Effector CD4-positive, alpha-beta T cell (primary cell): ENCODE data around the gene PIAS4.
"Not testable (repeated sequence)": the region's sequence is repeated elsewhere in the genome, so short reads cannot be mapped to it uniquely, and the experiment has no call there.

ENCODE experiments used
- DNase-seq: peaks from one replicate; pipeline ENCODE4 v3.0.0-alpha.2; 2020

The PIAS4 gene

DNA sequence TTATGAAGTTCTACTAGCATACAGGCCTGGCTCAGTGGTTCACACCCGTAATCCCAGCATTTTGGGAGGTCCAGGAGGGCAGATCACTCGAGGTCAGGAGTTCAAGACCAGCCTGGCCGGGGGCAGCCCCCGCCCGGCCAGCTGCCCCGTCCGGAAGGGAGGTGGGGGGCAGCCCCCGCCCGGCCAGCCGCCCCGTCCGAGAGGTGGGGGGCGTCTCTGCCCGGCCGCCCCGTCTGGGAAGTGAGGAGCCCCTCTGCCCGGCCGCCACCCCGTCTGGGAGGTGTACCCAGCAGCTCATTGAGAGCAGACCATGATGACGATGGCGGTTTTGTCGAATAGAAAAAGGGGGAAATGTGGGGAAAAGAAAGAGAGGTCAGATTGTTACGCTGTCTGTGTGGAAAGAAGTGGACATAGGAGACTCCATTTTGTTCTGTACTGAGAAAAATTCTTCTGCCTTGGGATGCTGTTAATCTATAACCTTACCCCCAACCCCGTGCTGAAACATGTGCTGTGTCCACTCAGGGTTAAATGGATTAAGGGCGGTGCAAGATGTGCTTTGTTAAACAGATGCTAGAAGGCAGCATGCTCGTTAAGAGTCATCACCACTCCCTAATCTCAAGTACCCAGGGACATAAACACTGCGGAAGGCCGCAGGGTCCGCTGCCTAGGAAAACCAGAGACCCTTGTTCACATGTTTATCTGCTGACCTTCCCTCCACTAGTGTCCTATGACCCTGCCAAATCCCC is 8.7 kb upstream of the PIAS4 start:
- DNase-seq = not testable (repeated sequence)

DNA sequence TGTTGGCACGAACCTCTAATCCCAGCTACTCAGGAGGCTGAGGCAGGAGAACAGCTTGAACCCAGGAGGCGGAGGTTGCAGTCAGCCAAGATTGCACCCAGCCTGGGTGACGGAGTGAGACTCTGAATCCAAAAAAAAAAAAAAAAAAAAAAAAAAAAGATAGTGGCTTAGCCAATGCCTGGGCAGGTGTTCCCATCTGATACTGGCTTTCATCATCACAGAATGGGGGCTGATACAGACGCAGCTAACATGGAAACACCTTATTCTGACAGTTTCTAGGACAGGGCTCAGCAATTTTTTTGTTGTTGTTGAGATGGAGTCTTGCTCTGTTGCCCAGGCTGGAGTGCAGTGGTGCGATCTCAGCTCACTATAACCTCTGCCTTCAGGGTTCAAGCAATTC is 6.7 kb upstream of the PIAS4 start:
- not testable (repeated sequence) for DNase-seq

DNA sequence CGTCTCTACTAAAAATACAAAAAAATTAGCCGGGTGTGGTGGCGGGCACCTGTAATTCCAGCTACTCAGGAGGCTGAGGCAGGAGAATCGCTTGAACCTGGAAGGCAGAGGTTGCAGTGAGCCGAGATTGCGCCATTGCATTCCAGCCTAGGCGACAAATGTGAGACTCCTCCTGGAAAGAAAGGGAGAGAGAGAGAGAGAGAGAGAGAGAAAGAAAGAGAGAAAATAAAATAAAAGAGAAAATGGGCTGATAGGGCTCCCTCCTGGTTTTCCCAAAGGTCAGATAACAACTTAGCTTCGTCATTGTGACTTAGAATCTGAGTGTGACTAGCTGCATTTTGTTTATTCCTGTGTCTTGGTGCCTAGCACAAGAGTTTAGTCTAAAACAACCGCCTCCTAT is 2.1 kb upstream of the PIAS4 start:
- DNase-seq = not testable (repeated sequence)

DNA sequence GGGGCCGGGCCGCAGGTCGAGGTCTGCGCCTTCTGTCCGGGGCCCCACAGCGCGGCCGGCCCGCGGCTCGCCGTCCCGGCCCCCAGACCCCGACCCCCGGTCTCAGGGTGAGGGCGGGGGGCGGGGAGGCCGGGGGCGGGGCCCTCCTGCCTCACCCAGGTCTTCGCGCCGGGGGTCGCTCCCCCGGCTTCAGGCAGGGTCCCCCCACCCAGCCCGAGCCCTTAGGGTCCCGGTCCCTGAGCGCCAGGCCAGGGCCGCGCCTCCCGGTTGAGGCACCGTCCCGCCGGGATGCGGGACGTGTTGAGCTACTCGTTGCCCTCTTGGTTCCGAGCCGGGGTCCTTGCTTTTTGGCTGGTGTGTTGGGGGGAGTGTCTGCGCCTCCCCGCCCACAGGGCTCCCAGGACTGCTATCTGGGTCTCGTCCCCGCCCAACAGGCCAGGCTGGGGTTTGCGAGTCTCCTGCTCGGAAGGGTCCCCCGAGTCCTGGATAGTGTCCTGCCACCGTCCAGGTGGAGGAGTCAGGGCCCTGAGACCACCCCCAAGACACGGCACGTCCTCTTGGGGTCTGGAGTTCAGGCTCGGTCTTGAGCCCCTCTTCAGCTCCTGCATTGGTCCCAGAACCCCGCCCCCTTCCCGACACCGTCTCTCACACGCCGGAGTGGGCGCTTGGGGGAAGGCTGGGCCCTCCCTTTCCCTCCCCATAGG is 452 bp downstream of the PIAS4 start:
- no peak for DNase-seq

DNA sequence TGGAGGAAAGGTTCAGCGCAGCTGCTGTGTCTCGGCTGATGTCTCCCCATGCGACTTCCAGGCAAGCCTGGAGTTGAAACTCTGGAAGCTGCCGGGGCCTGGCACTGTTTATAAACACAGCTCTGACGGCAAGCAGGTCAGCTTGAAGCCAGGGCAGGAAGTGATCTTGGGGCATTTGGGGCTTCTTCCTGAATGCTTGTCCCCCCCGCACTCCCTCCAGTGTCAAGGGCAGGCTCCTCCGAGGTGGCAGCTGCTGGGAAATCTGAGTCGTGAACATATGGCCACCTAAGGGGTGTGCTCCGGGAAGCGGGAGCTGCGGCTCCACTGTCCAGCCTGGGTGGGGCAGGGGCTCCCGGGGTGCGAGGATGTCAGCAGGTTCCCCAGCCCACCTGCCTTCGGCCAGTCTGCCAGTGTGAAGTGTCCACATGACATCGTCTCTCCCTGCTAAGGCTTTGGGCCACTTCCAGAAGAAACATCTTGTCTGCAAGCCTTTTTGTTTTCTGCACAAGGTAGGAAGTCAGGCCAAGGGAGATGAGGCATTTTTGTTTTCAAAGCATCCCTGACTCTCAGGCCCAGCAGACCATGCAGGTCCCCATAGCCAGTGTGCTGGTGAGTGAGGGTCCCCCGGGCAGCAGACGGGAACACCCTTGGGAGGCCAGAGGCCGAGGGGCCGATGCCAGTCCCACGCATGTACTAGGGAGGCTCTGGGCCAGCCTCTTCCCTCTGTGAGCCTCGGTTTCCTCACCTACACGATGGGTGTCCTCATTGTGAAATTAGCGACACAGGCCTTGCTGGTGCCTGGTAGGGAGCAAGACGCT is 2.7 kb downstream of the PIAS4 start:
- no peak for DNase-seq

DNA sequence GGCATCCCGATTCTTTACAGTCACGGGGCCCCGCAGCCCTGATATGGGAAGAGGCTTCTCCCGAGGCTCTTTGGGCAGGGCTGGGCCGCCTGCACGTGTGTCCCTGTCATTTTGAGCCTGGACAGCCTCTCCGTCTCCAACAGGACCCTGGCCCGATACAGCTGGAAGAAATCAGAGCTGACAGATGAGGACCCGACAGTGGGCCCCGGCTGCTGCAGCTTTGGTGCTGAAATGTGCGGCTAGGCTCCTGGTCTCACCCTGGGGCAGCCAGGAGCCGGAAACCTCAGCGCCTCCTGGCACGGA is 3.2 kb downstream of the PIAS4 start:
- DNase-seq = no peak

DNA sequence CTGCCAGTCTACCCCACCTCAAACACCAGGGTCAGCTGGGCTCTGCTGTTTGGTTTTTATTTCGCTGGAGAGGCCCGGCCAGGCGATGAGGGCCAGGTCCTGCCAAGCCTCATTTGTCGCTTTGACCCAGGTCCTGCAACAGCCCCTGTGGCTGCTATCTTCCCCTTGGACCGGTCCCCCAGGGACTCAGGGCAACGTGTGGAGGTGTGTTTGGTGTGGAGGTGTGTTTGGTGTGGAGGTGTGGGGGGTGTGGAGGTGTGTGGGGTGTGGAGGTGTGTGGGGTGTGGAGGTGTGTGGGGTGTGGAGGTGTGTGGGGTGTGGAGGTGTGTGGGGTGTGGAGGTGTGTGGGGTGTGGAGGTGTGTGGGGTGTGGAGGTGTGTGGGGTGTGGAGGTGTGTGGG is 3.9 kb downstream of the PIAS4 start:
- DNase-seq = not testable (repeated sequence)

DNA sequence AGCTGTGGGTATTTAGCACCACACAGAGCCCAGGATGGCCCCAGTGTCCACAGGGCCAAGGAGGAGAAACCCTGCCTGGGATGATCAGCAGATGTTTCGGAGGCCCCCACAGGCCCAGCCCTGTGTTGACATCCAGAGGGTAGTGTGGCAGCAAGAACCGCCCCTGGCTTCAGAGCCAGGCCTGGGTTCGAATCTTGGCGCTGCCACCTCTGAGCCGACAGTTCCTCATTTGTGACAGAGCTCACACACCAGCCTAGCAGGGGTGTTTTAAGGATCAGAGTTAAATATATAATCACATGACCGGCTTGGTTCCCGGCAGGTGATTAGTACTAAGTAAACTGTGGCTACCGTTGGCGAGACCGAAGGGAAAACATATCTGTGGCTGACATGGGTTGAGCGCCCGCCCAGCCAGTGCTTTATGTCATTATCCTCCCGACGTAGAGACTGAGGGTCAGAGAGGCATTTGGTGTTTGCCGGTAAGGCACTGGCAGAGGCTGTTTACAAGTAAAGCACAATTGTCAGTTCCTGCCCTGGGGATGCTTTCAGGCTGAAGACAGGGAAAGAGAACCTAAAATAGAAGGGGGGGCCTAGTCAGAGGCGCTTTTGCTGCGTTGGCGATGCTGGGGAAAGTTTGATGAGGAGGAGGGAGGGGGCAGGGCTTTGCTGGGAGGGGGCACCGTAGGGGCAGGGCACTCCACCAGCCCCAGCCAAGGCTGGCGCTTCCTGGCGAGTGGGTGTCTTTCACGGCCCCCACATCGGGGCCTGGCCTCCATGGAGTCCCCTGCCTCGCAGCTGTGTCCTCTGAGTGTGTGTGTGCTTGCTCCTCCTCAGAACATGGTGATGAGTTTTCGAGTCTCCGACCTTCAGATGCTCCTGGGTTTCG is 4.8 kb downstream of the PIAS4 start:
- DNase-seq = no peak

DNA sequence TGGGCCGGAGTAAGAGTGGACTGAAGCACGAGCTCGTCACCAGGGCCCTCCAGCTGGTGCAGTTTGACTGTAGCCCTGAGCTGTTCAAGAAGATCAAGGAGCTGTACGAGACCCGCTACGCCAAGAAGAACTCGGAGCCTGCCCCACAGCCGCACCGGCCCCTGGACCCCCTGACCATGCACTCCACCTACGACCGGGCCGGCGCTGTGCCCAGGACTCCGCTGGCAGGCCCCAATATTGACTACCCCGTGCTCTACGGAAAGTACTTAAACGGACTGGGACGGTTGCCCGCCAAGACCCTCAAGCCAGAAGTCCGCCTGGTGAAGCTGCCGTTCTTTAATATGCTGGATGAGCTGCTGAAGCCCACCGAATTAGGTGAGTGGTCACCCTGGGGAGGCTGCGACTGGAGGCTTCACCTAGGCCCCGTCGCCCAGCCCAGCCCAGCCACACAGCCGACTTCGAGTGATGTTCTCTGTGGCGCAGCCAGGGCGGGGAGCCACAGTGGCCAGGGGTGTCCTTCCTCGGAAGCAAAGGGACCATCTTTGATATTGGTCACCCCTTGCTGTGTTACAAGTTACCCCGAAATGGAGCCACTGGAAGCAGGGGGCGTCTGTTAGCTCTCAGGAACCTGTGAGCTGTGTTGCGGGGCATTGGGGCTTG is 5.6 kb downstream of the PIAS4 start:
- no peak for DNase-seq

DNA sequence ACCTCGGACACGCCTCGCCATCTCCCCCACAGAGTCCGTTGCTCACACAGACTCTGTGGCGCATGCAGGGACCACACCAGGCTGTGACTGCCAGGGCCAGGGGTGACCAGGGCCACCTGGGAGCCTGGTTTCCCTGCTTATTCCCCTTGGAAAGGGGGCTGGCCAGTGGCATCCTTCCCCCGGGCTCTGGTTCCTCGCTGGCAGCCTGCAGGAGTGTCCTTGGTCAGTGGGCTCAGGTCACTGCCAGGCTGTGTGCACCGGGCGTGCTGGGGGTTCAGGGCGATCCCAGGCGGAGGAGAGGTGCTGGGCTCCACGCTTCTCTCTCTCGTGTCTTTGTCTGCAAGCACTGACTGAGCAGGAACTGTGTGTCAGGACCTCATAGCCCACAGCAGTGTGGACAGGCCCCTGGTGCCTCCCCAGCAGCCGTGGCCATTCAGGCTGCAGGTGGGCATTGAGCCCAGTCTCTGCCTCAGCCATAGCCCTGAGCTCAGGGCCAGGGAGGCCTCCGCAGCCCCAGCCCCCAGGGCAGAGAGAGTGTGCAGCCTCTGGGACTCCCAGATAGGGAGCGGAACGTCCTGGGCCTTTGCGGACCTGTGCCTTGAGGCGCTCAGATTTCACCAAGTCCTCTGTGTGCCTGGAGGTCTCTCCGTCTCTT is 6.5 kb downstream of the PIAS4 start:
- DNase-seq = no peak

DNA sequence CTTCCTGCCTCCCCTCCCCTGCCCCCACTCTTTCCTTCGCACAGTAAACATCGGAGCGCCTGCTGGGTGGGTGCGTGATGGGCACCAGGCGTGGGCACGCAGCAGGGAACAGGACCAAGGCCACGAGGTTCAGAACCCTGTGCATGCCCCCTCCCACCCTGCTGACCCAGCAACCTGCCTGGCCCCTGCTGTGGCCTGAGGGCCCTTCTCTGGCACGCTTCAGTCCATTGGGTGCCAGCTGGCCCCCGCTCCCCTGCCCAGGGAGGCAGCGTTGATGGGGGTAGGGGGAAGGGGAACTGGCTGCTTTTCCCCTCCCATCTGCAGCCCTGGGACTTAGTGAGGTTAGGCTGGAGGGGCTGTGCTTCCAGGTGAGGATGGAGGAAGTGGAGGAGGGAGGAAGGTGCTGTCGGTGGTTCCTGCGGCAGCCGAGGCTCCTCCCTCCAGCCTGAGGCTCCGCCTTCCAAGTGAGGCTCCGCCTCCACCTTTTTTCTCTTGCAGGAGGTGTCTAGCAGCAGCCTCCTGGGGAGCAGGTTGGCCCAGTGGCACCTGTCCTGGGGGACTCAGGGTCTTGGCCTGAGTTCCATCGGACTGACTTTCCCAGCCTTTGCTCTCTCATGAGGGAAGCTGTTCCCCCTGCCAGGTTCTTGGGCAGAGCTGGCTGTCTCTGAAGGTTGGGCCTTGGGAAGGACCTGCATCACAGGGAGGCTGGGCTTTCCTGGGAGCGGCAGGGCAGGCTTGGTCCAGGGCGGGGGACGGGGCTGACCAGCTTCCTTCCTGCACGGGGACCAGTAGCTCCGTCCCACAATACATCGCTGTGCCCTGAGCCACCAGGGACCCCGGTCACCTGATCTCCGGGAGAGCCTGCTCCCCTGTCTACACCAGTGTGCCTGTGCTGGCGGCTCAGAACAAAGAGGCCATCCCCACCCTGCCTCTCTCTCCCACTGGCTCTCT is 7.3 kb downstream of the PIAS4 start:
- DNase-seq = no peak

DNA sequence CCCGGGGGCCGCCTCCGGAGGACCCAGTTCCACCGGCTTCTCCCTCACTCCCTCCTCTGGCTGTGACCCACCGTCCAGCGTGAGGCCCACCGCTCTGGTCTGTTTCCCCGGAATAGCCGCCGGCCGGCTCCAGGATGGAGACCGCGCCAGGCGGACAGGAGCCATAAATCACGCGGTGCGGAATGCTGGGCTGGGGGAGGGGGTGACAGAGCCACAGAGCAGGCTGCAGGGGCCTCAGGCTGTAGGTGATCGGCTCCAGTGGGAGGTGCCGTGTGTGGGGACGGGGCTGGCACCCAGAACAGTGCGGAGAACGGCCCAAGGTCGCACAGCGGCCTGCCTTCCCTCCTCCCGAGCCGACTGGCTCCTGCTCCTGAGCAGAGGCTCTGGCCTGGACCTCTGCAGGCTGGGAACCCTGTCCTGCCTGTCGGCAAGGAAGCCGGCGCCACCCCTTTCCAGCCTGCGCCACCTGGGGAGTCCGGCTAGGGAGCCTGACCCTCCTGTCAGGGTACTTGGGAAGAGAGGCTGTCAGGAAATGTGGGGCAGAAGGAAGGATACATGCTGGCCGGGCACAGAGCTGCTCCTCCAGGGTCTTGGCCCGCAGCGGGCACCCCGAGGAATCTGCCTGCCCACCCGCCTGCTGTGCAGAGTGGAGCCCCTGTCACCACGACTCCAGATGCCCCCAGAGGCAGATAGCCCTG is 8.3 kb downstream of the PIAS4 start:
- DNase-seq = no peak

DNA sequence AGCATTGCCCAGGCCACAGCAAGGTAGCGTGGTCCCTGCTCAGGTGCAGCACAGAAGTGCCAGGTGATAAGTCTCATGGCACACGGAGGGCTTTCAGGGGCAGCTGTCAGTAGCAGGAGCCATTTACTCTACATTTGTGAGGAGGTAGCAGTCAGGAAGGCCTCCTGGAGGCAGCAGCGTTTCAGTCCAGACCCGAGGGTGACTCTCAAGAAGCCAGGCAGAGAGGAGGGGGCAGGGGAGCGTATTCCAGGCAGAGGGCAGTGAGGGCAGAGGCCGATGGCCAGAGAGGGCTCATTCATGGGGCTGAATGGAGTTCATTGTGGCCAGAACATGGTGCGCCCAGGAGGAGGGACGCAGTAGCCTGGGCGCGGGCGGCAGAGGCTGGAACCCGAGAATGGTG is 8.9 kb downstream of the PIAS4 start:
- DNase-seq = no peak

DNA sequence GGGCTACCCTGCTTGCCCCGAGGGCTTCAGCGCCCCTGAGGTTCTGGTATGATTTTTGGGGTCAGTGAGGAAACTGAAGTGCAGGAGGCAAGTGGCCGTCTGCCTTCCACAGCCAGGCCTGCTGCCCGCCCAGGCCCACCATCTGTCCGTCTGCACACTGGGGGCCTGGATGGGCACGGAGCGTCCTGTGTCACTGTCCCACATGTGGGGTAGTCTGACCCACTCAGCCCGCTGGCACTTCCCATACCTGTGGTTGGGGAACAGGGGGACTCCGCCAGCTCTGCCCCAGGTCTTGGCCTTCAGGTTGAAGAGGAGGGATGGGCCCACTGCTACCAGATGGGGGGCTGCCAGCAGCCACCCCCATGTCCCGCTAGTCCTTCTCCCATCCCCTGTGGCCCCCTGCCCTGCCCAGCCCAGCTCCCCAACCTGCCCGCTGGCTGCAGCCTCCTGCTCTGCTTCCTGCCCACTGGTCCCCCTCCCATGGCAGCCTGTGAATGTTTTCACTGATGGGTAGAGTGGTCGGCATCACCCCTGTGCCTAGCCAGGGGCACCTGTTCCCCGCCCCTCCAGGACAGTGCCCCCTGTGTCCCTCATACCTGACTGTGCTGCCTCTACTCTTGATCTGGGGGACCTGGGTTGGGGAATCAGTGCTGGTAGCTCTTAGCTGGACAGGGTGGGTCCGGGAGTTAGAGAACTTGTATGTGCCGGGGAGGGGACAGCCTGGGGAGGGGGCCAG is 9.5 kb downstream of the PIAS4 start:
- DNase-seq = no peak

DNA sequence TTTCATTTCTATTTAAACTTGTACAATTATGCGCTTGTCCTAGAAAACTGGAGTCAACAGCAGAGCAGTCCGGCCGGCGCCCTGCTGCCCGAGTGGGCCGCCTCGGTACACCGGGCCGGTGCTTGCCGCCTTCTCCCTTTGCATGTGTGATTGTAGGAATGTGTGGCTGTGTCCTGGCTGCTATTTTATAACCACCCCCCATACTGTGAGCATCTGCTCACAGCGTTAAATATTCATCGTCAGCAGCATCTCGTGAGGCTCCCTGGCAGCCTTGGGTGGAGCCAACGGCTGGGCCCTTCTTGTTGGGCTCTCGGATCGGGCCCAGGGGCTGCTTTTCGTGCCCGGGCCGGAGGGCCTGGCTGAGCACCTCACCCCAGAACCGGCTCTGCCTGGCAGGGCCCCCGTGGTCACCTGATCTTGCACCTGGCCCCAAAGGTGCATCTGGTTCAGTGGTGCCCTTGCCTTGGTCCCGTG is 10.6 kb downstream of the PIAS4 start:
- DNase-seq = no peak

DNA sequence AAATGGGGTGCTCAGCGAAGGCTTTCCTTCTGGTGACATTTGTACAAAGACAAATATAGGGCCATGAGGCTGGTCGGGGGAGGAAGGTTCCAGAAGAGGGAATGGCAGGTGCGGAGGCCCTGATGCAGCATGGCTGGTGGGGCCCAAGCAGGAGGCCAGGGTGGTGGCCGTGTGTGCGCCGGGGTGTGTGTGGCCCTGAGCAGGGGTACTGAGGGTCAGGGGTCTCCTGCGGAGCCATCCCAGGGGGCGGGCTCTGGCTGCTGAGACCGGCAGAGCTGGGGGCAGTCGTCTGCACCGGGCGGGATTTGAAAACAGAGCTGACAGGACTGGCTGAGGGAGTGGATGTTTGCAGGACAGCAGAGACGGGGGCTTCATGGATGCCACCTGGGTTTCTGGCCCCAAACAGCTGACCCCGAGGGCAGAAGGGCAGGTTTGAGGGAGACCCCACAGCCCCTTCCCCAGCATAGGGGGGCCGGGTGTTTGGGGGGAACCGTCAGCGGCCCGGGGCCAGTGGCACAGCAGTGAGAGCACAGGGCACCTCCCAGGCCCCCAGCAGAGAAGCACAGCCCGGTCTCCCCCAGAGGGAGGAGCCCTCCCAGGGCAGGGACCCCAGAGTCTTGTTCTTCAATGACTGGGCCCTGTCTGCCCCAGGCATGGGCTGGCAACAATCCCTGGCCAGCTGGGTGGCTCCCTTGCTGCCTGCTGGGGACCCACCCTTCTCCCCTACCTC is 11.4 kb downstream of the PIAS4 start:
- no peak for DNase-seq

DNA sequence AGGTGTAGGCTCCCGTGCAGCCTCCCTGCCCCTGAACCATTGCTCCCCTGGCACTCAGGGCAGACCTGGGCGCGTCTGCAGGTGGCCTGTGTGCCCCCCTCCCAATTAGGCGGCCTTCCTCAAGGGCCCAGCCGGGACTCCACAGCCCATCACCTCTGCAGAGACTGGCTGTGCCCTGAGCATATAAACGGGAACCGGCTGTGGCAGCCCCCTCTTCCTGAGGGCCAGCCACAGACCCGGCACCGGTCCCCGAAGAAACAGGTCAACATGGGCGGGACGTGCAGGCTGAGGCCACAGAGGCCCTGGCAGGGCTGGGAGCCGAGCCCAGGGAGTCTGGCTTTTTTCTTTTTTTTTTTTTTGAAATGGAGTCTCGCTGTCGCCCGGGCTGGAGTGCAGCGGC is 12.0 kb downstream of the PIAS4 start:
- no peak for DNase-seq
